Activated naive CD8-positive, alpha-beta T cell treated with anti-CD3 and anti-CD28 coated beads, Interleukin-2, amount 10 ng/mL, durations not matched to agents 7 days and 5 days (primary cell): ENCODE data around the gene PRKAG2. TPM values are rescaled to one million over a fixed set of nuclear protein-coding genes. Genes with fewer than 3 reads are reported as not detected.
A peak's percentile ranks its signal among the peaks of the same experiment; 100 is the strongest.

Source experiments
- ATAC-seq: fragments of 150-1000 bp; cut with Tn5 transposase; one replicate; pipeline ENCODE4 v1.10.0; 2021; ENCODE audit warnings: low read depth, moderate library complexity
- POLR2A ChIA-PET: fragments of 350-600 bp; sonication (Branson Sonifier 250); formaldehyde crosslinking; loops from one replicate; lab custom pipeline; 2021; ENCODE audit warnings: antibody characterized with exemption; lab: Charles Lee
- DNase-seq: peaks from one replicate; pipeline ENCODE4 v3.0.0; 2021
- H3K27ac Mint-ChIP-seq: one replicate; pipeline ENCODE4 v1.8.0; 2022; ENCODE audit warnings: mild to moderate bottlenecking, mixed read lengths
- H3K27me3 Mint-ChIP-seq: one replicate; pipeline ENCODE4 v1.8.0; 2022; ENCODE audit warnings: mild to moderate bottlenecking, moderate library complexity, mixed read lengths
- H3K36me3 Mint-ChIP-seq: one replicate; pipeline ENCODE4 v1.8.0; 2021; ENCODE audit warnings: mild to moderate bottlenecking, mixed read lengths
- H3K4me1 Mint-ChIP-seq: one replicate; pipeline ENCODE4 v1.8.0; 2021; ENCODE audit warnings: mixed read lengths
- H3K4me3 Mint-ChIP-seq: one replicate; pipeline ENCODE4 v1.8.0; 2022; ENCODE audit warnings: mild to moderate bottlenecking, moderate library complexity, mixed read lengths
- H3K9me3 Mint-ChIP-seq: one replicate; pipeline ENCODE4 v1.8.0; 2021; ENCODE audit warnings: mixed read lengths
- total RNA-seq, 2 experiments: library from RNA; stranded (reverse); gene quantifications; one replicate each; pipeline ENCODE4 v1.2.3, GENCODE V29; 2021

The PRKAG2 gene
- total RNA-seq, 2 experiments from 2014 or later, result 29.0 to 38.9 TPM

DNA sequence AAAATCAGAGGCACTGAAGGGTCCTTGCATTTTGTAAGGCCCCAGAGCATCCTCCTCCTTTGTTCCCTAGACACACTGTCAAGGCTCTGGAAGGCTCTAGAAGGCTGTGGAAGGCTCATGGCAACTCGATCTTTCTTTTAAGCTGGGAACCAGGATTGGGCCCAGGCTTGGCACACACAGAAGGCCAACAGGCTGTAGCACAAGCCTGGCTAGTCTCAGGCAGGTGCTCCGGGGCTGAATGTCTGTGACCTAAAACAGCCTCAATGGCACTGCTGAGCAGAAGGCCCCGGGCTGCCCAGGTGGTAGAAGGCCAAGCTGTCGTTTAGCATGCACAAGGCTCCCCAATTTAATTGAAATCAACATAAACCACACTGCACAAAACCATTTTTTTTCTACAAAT is 55.7 kb downstream of the PRKAG2 start:
- Mint-ChIP-seq H3K27ac (no peak overlapping the region), H3K36me3 (no peaks in the 10 kb centered on the region), H3K9me3 (no peaks in the 10 kb centered on the region), H3K4me3 (no peak overlapping the region), H3K27me3 (no peaks in the 10 kb centered on the region), H3K4me1 (peaks cover 2% of the 10 kb centered on the region)
- ATAC-seq (no peak), DNase-seq (no peak)
- POLR2A ChIA-PET, result no interaction called here

- H3K27ac Mint-ChIP-seq, result no peak overlapping the region
- POLR2A ChIA-PET, result no interaction called here
- no peaks in the 10 kb centered on the region for H3K9me3 Mint-ChIP-seq
- H3K27me3 Mint-ChIP-seq, result no peaks in the 10 kb centered on the region
- H3K4me3 Mint-ChIP-seq, result no peak overlapping the region
- ATAC-seq (no peak), DNase-seq (no peak)
- H3K4me1 Mint-ChIP-seq, result peaks cover 2% of the 10 kb centered on the region
- no peaks in the 10 kb centered on the region for H3K36me3 Mint-ChIP-seq
Measured at GRCh38 chr7:151820491-151821105, 56.3 kb downstream of the PRKAG2 start.

DNA sequence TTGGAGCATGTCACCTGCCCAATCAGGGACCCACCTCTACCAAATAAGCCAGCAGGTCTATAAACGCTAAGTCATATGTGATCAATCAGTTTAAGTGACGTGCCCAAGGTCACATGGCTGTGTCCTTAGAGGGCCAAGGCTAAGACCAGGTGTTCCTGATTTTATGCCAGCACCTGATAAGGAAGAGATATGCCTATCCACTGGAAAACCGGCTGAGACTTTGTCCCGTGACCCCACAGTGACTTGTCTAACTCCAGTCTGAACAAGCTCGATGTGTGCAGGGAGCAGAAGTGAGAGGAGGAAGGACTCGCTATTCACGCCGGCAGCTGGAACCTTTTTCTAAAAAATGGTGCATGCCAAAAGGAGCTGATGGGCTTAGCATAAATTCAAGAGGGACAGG is 57.0 kb downstream of the PRKAG2 start:
- peaks cover 2% of the 10 kb centered on the region for H3K4me1 Mint-ChIP-seq
- H3K27ac Mint-ChIP-seq, result no peak overlapping the region
- POLR2A ChIA-PET, result no interaction called here
- ATAC-seq (no peak), DNase-seq (no peak)
- no peak overlapping the region for H3K4me3 Mint-ChIP-seq
- no peaks in the 10 kb centered on the region for H3K36me3 Mint-ChIP-seq
- H3K9me3 Mint-ChIP-seq, result no peaks in the 10 kb centered on the region
- H3K27me3 Mint-ChIP-seq, result no peaks in the 10 kb centered on the region

GRCh38 chr7:151818674-151819519 is 58.0 kb downstream of the PRKAG2 start:
- H3K4me1 Mint-ChIP-seq, result peaks cover 2% of the 10 kb centered on the region
- POLR2A ChIA-PET, result no interaction called here
- no peak overlapping the region for H3K4me3 Mint-ChIP-seq
- H3K36me3 Mint-ChIP-seq, result no peaks in the 10 kb centered on the region
- no peak overlapping the region for H3K27ac Mint-ChIP-seq
- no peaks in the 10 kb centered on the region for H3K27me3 Mint-ChIP-seq
- DNase-seq (no peak), ATAC-seq (no peak)
- no peaks in the 10 kb centered on the region for H3K9me3 Mint-ChIP-seq

DNA sequence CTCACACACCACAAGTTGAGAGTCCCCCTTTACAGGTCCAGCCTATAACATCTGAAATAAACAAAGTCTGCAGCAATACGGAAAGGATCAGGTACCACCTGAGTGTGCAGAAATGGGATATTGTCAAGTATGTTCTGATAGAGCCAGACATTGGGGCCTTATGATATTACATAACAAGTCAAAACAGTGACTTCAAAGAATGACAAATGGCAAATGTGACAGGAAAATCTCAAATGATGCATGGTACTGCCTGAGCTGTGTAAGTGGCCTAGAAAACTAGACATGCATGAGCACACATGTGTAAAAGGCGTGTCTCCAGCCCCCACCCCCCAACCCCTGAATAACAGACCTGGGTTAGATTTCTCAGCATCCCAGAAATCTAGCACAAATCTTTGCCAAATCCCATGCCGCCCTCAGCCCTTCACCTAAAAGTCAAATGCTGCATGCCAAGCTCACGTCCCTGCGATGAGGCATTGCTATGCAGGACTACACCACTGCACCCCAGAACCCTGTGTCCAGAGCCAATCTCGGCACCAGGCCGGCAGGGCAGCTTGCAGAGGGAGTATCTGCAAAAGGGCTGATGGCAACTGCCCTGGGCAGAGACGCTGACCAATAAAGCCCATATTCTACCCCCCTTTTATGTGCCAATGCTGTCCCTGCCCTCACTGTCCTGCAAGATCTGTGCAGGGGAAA is 58.8 kb downstream of the PRKAG2 start:
- DNase-seq, result no peak
- Mint-ChIP-seq H3K4me1 (peaks cover 3% of the 10 kb centered on the region), H3K9me3 (no peaks in the 10 kb centered on the region), H3K4me3 (no peak overlapping the region), H3K27ac (no peak overlapping the region), H3K27me3 (no peaks in the 10 kb centered on the region), H3K36me3 (no peaks in the 10 kb centered on the region)
- POLR2A ChIA-PET, result no interaction called here
- no peak for ATAC-seq

DNA sequence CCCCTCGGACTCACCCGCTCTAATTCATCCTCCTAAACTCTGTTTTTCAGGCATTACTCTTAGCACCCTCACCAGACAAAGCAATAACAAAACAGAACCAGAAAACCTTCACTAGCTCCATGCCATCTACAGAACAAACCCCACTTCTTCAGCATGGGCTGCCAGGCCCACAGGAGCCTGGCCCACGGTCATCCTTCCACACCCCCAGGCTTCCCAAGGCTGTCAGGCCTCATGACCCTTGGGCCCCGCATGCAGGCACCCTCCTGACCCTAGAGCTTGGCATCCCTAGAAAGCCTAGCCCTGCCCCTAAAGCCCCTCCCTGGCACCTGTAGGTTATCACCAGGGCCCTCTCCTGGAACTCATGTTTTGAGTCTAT is 59.6 kb downstream of the PRKAG2 start:
- ATAC-seq, result no peak
- no peak for DNase-seq
- Mint-ChIP-seq H3K4me1 (peaks cover 2% of the 10 kb centered on the region), H3K27ac (no peak overlapping the region), H3K9me3 (no peaks in the 10 kb centered on the region), H3K4me3 (no peak overlapping the region), H3K27me3 (no peaks in the 10 kb centered on the region), H3K36me3 (no peaks in the 10 kb centered on the region)
- POLR2A ChIA-PET, result no interaction called here

GRCh38 chr7:151816562-151817314 is 60.2 kb downstream of the PRKAG2 start:
- Mint-ChIP-seq H3K4me1 (peaks cover 2% of the 10 kb centered on the region), H3K27ac (no peak overlapping the region), H3K27me3 (no peaks in the 10 kb centered on the region), H3K9me3 (no peaks in the 10 kb centered on the region), H3K36me3 (no peaks in the 10 kb centered on the region), H3K4me3 (no peak overlapping the region)
- no peak for ATAC-seq
- POLR2A ChIA-PET, result no interaction called here
- no peak for DNase-seq

GRCh38 chr7:151815419-151815818 is 61.5 kb downstream of the PRKAG2 start:
- POLR2A ChIA-PET, result no interaction called here
- no peak for ATAC-seq
- H3K27me3 Mint-ChIP-seq, result no peaks in the 10 kb centered on the region
- H3K36me3 Mint-ChIP-seq, result no peaks in the 10 kb centered on the region
- H3K27ac Mint-ChIP-seq, result no peak overlapping the region
- H3K4me3 Mint-ChIP-seq, result no peak overlapping the region
- DNase-seq, result no peak
- H3K4me1 Mint-ChIP-seq, result peaks cover 2% of the 10 kb centered on the region
- H3K9me3 Mint-ChIP-seq, result no peaks in the 10 kb centered on the region

DNA sequence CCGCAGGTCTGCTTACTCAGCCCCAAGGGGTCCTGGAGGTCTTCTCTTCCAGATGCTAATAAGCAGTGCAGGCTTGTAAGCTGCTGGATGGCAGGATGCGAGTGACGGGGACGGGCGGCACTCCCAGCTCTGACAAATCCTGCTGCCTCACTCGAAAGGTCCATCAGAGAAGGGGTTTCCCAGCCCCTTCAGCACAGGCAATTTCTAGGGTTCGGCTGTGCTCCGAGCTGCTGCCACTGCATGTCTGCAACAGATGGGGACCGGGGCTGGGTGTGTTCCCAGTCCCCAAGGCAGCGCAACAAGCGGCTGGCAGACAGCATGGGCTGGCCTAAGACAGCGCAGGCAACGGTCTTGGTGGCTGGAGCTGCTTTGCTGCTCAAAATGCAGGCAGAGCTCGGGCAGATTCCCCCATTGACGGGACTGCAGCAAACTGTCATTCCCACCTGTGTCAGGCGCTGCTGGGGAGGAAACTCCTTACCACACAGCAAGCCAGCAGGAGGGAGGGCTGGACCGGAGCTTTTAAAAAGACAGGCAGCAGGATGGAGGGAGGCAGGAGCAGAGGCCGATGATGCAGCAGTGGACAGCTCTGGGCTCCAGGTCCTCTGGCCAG is 62.4 kb downstream of the PRKAG2 start:
- DNase-seq (no peak), ATAC-seq (no peak)
- Mint-ChIP-seq H3K9me3 (no peaks in the 10 kb centered on the region), H3K27ac (no peak overlapping the region), H3K27me3 (no peaks in the 10 kb centered on the region), H3K36me3 (no peaks in the 10 kb centered on the region), H3K4me1 (peaks cover 2% of the 10 kb centered on the region), H3K4me3 (no peak overlapping the region)
- POLR2A ChIA-PET, result no interaction called here

GRCh38 chr7:151813997-151814396 is 62.9 kb downstream of the PRKAG2 start:
- Mint-ChIP-seq H3K36me3 (no peaks in the 10 kb centered on the region), H3K9me3 (no peaks in the 10 kb centered on the region), H3K27ac (no peak overlapping the region), H3K4me1 (peaks cover 2% of the 10 kb centered on the region), H3K4me3 (no peak overlapping the region), H3K27me3 (no peaks in the 10 kb centered on the region)
- DNase-seq, result no peak
- ATAC-seq, result no peak
- POLR2A ChIA-PET, result no interaction called here

DNA sequence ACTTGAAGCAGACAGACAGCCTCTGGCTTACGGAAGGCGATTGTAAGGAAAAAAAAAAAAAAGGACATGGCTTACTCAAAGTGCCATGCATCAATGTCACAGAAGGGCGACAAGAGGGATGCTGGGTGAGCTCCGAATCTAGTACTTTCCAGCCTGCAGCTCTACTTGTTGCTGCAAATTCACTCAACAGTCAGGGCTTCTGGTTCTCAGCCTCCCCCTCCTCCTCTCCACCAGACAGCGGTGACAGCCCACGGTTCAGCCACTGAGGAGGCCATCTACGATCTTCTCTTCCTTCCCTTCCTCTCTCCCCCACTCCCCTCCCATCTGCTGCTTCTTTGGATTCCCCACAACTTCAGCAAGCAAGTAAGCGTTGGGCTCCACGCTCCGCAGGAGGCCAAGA is 63.5 kb downstream of the PRKAG2 start:
- H3K4me3 Mint-ChIP-seq, result no peak overlapping the region
- DNase-seq (no peak), ATAC-seq (no peak)
- H3K27ac Mint-ChIP-seq, result no peak overlapping the region
- no peaks in the 10 kb centered on the region for H3K27me3 Mint-ChIP-seq
- no peaks in the 10 kb centered on the region for H3K9me3 Mint-ChIP-seq
- H3K36me3 Mint-ChIP-seq, result no peaks in the 10 kb centered on the region
- peaks cover 2% of the 10 kb centered on the region for H3K4me1 Mint-ChIP-seq
- POLR2A ChIA-PET, result no interaction called here

- Mint-ChIP-seq H3K9me3 (no peaks in the 10 kb centered on the region), H3K27me3 (no peaks in the 10 kb centered on the region), H3K4me3 (no peak overlapping the region), H3K27ac (peak overlapping the region; percentile 1), H3K36me3 (no peaks in the 10 kb centered on the region), H3K4me1 (peaks cover 2% of the 10 kb centered on the region)
- DNase-seq (no peak), ATAC-seq (no peak)
- POLR2A ChIA-PET, result interaction anchor here (0.6 kb wide), 1 partner anchor 25 kb away, joined by 3 read pairs; no protein-coding TSS in a partner anchor
Measured at GRCh38 chr7:151812967-151813366, 63.9 kb downstream of the PRKAG2 start.
